Natural killer cell (primary cell): ENCODE measurements around the gene NR2F2. TPM values are rescaled to one million over a fixed set of nuclear protein-coding genes. Genes with fewer than 3 reads are reported as not detected.

Source experiments
- ATAC-seq, 3 donors: fragments of 150-1000 bp in 2 of 3; fragments of 200-7000 bp in 1 of 3; cut with Tn5 transposase; 1 replicate in 1 of 3; 2 replicates in 2 of 3; pipeline ENCODE4 v1.10.0; 2021; ENCODE audit warnings: mild to moderate bottlenecking in 2 of 3, moderate library complexity in 2 of 3
- DNase-seq, 2 donors: peaks; one replicate each; pipeline versions ENCODE4 v3.0.0 to v3.0.0-alpha.2; 2013 to 2021; ENCODE audit warnings: mixed read lengths in 1 of 2
- H3K27ac ChIP-seq: one replicate; pipeline ENCODE4 v1.5.1; 2013; ENCODE audit warnings: mild to moderate bottlenecking, low read length
- H3K27me3 ChIP-seq: one replicate; pipeline ENCODE4 v1.6.1; 2013; ENCODE audit warnings: low read length; ENCODE audit not compliant: control insufficient read depth, insufficient read depth
- H3K36me3 ChIP-seq: one replicate; pipeline ENCODE4 v1.6.1; 2013; ENCODE audit warnings: low read length; ENCODE audit not compliant: control insufficient read depth, insufficient read depth
- H3K4me1 ChIP-seq: one replicate; pipeline ENCODE4 v1.6.1; 2013; ENCODE audit warnings: low read length; ENCODE audit not compliant: control insufficient read depth, insufficient read depth
- H3K4me3 ChIP-seq: one replicate; pipeline ENCODE4 v1.5.1; 2013; ENCODE audit warnings: low read length
- H3K9me3 ChIP-seq: one replicate; pipeline ENCODE4 v1.6.1; 2013; ENCODE audit warnings: low read length; ENCODE audit not compliant: control insufficient read depth, insufficient read depth
- H3K27ac Mint-ChIP-seq, 2 donors: one replicate each; pipeline ENCODE4 v1.8.0; 2022; ENCODE audit warnings: mild to moderate bottlenecking in 2 of 2, mixed read lengths in 2 of 2, moderate library complexity in 1 of 2
- H3K27me3 Mint-ChIP-seq, 2 donors: one replicate each; pipeline ENCODE4 v1.8.0; 2022; ENCODE audit warnings: low read depth in 2 of 2, mixed read lengths in 2 of 2
- H3K36me3 Mint-ChIP-seq: one replicate; pipeline ENCODE4 v1.8.0; 2022; ENCODE audit warnings: mixed read lengths
- H3K4me1 Mint-ChIP-seq, 2 donors: one replicate each; pipeline ENCODE4 v1.8.0; 2022; ENCODE audit warnings: mixed read lengths in 2 of 2
- H3K4me3 Mint-ChIP-seq: one replicate; pipeline ENCODE4 v1.8.0; 2022; ENCODE audit warnings: mild to moderate bottlenecking, moderate library complexity, mixed read lengths
- H3K9me3 Mint-ChIP-seq, 2 donors: one replicate each; pipeline ENCODE4 v1.8.0; 2022; ENCODE audit warnings: mixed read lengths in 2 of 2
- CTCF ChIP-seq: fragments of 200-600 bp; IDR thresholded peaks from one replicate; pipeline ENCODE4 v1.8.0; 2022; ENCODE audit warnings: antibody characterized with exemption
- WGBS: methylation state at CpG from one replicate; pipeline ENCODE4 v1.1.7; 2013; ENCODE audit warnings: missing lambda C conversion rate; ENCODE audit not compliant: insufficient coverage; 5-methylcytosine and 5-hydroxymethylcytosine counted together
- intact Hi-C: fragments of 100-400 bp; cut with micrococcal nuclease; formaldehyde crosslinking; loops from one replicate; pipeline ENCODE4 v1.14.2; 2022
- total RNA-seq, 4 donors: library from RNA; stranded (reverse); fragments of 120-200 nt in 1 of 4; gene quantifications; one replicate each; pipeline versions ENCODE4 v1.2.3 to v1.2.4, GENCODE V29; 2013 to 2022

The NR2F2 gene
- total RNA-seq, 3 donors from 2014 or later (not counting 1 experiment from before 2014, with no cell fraction given), result not detected

- ATAC-seq (no peak), DNase-seq (no peak)
- no peaks in the 10 kb centered on the region for H3K4me1 Mint-ChIP-seq
- H3K36me3 Mint-ChIP-seq, result no peaks in the 10 kb centered on the region
- Histone ChIP-seq H3K27ac (no peak overlapping the region), H3K9me3 (no peaks in the 10 kb centered on the region), H3K4me1 (no peaks in the 10 kb centered on the region), H3K27me3 (no peaks in the 10 kb centered on the region), H3K36me3 (no peaks in the 10 kb centered on the region), H3K4me3 (no peak overlapping the region)
- WGBS, result 65% methylated on average over 5 of the region's 5 CpGs
- H3K9me3 Mint-ChIP-seq, result no peaks in the 10 kb centered on the region
- H3K27ac Mint-ChIP-seq, result no peak overlapping the region
- peaks cover 11 to 48% of the 10 kb centered on the region in 2 donors for H3K27me3 Mint-ChIP-seq
- intact Hi-C loops, result no loop called here
- TF ChIP-seq CTCF, result no peak
- no peak overlapping the region for H3K4me3 Mint-ChIP-seq
These were observed 39.8 kb upstream of the NR2F2 start for GRCh38 chr15:96290679-96291078.

GRCh38 chr15:96292635-96293034, 37.9 kb upstream of the NR2F2 start:
- peaks cover 18 to 52% of the 10 kb centered on the region in 2 donors for H3K27me3 Mint-ChIP-seq

GRCh38 chr15:96293441-96293840, 37.1 kb upstream of the NR2F2 start:
- DNase-seq (no peak), ATAC-seq (no peak)
- TF ChIP-seq CTCF, result no peak
- Mint-ChIP-seq H3K9me3 (peaks cover 4% of the 10 kb centered on the region in 2 donors), H3K4me3 (no peak overlapping the region), H3K36me3 (peaks cover 8% of the 10 kb centered on the region), H3K4me1 (no peaks in the 10 kb centered on the region), H3K27ac (no peak overlapping the region), H3K27me3 (peaks cover 20 to 55% of the 10 kb centered on the region in 2 donors)
- no peak overlapping the region for H3K4me3 ChIP-seq
- intact Hi-C loops, result no loop called here
- no peak overlapping the region for H3K27ac ChIP-seq
- WGBS, result 100% methylated on average over 1 of the region's 4 CpGs
- no peaks in the 10 kb centered on the region for H3K9me3 ChIP-seq
- no peaks in the 10 kb centered on the region for H3K4me1 ChIP-seq
- H3K36me3 ChIP-seq, result no peaks in the 10 kb centered on the region
- H3K27me3 ChIP-seq, result no peaks in the 10 kb centered on the region

More at GRCh38 chr15:96292635-96293034, 37.9 kb upstream of the NR2F2 start:
- Histone ChIP-seq H3K9me3 (no peaks in the 10 kb centered on the region), H3K36me3 (no peaks in the 10 kb centered on the region), H3K4me3 (no peak overlapping the region), H3K4me1 (no peaks in the 10 kb centered on the region), H3K27ac (no peak overlapping the region), H3K27me3 (no peaks in the 10 kb centered on the region)
- Mint-ChIP-seq H3K4me1 (no peaks in the 10 kb centered on the region), H3K27ac (no peak overlapping the region), H3K36me3 (peaks cover under 1% of the 10 kb centered on the region), H3K9me3 (no peaks in the 10 kb centered on the region), H3K4me3 (no peak overlapping the region)
- WGBS, result 100% methylated on average over 1 of the region's 2 CpGs
- intact Hi-C loops, result no loop called here
- no peak for ATAC-seq
- DNase-seq, result no peak
- TF ChIP-seq CTCF, result no peak

GRCh38 chr15:96294766-96295165, 35.7 kb upstream of the NR2F2 start:
- Histone ChIP-seq H3K27me3 (peaks cover 3% of the 10 kb centered on the region), H3K27ac (no peak overlapping the region), H3K4me3 (no peak overlapping the region), H3K4me1 (no peaks in the 10 kb centered on the region), H3K36me3 (no peaks in the 10 kb centered on the region), H3K9me3 (no peaks in the 10 kb centered on the region)
- ATAC-seq, result no peak
- no peak for TF ChIP-seq CTCF
- Mint-ChIP-seq H3K36me3 (peaks cover 14% of the 10 kb centered on the region), H3K4me1 (no peaks in the 10 kb centered on the region), H3K27ac (no peak overlapping the region), H3K9me3 (peaks cover 5% of the 10 kb centered on the region in 2 donors), H3K4me3 (no peak overlapping the region), H3K27me3 (peaks cover 22 to 59% of the 10 kb centered on the region in 2 donors)
- no peak for DNase-seq
- intact Hi-C loops, result no loop called here
- 55% methylated on average over 4 of the region's 4 CpGs for WGBS
